CD1c-positive myeloid dendritic cell (primary cell): ENCODE results near the gene OR5B21.

Source experiments
- DNase-seq: peaks from one replicate; pipeline ENCODE4 v3.0.0-alpha.2; 2016; ENCODE audit errors: extremely low spot score

The OR5B21 gene

DNA sequence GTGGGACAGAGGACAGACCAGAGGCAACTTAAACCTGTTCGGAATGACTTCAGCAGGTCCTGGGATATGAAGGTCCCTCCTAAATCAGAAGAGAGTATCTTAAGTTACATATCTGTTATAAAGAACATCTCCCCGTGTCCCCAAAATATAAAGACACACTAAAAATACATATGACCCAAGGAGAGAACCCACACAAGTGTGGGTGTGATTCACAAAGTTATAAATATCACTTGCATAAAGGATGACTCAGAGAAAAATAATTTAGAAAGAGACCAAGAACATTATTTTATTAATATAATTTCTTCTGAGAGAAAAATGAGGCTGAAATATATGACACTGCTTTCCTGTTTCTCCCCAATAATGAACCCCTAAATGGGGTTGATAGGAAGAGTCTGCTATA, 14.2 kb downstream of the OR5B21 start:
- DNase-seq = no peak

DNA sequence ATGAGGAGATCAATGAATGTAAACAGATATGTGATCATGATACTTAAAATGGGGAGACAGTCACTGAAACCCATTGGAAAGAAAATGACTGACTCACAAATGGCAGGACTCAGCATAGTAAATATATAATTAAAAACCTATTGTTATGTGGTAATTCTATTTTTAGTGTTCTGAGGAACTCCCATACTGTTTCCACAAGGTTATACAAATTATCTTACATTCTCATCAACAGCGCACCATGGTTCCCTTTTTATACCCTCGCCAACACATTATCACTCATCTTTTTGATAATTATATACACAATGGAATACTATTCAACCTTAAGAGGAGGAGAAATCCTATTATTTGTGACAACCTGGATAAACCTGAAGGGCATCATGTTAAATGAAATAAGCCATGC, 17.1 kb downstream of the OR5B21 start:
- DNase-seq = no peak

DNA sequence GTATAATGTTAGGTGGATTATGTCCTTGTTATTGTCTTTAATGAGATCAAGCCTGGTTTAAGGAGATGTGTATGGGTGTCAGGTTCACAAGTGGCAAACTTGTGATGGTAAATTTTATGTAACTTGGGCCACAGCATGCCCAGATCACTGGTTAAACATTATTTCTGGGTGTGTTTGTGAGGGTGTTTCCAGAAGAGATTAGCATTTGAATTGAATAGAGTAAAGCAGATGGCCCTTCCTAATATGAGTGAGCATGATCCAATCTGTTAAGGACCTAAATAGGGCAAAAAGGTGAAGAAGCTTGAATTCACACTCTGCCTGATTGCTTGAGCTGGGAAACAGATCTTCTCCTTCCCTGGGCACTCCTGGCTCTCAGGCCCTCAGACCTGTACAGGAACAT, 20.7 kb downstream of the OR5B21 start:
- DNase-seq = no peak

DNA sequence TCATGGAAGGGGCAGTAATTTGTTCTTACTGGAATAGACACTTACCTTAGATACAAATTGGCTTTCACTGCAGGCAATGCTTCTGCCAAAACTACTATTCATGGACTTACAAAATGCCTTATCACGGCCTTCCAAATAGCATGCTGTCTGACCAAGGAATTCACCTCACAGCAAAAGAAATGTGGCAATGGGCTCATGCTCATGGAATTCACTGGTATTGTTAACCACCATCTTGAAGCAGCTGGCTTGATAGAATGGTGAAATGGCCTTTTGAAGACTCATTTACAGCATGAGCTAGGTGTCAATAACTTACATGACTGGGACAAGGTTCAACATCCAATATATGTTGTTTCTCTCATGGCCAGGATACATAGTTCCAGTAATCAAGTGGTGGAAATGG, 21.9 kb downstream of the OR5B21 start:
- DNase-seq = no peak

DNA sequence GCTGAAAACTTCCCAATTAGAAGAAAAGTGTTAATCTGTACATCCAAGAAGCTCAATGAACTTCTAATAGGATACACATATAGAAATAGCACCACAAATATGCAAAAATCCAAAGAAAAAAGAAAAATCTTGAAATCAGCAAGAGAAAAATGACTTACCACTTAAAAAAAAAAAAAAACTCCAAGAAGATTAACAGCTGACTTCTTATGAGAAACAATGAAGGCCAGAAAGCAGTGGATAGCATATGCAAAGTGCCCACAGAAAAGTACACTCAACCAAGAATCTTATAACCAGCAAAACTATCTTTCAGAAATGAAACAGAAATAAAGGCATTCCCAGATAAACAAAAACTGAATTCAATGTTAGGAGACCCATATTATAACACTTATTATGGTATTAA, 36.0 kb downstream of the OR5B21 start:
- no peak for DNase-seq

DNA sequence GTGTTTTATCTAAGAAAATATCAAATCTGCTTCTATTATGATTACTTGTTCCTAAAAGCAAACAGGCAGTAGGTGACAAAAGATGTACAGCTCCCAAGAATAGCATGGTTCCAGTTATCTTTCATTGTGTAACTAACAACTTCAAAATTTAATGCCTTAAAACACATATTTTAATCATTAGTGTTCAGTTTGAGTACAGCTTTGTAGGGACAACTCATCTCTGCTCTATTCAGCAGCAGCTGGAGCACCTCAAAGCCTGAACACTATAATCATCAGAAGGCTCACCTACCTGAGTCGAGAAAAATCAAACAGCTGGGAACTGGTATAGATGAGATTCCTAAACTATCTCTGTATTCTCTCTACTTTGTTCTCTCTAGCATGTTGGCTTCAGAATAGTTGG, 41.6 kb downstream of the OR5B21 start:
- no peak for DNase-seq

DNA sequence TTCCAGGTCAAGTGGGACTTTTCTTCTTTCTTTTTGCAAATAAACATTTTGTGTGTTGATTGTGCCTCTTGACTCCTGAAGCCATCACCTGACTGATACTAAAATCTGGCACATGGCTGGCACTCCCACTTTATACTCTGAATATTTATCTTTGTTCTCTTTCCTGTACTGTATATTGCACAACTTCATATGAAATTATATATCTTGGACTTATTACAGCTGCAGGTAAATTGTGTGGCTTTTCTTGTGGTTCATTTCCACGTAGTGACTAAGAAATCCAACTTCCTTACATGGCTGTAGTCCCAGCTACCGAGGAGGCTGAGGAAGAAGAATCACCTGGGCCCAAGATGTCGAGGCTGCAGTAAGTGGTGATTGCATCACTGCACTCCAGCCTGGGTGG, 42.2 kb downstream of the OR5B21 start:
- no peak for DNase-seq
